ENCODE results near the gene EFCAB11. TPM values are rescaled to one million over a fixed set of nuclear protein-coding genes. Genes with fewer than 3 reads are reported as not detected.

Gene EFCAB11
- total RNA-seq, 1 experiment from 2014 or later: 18.1 TPM

DNA sequence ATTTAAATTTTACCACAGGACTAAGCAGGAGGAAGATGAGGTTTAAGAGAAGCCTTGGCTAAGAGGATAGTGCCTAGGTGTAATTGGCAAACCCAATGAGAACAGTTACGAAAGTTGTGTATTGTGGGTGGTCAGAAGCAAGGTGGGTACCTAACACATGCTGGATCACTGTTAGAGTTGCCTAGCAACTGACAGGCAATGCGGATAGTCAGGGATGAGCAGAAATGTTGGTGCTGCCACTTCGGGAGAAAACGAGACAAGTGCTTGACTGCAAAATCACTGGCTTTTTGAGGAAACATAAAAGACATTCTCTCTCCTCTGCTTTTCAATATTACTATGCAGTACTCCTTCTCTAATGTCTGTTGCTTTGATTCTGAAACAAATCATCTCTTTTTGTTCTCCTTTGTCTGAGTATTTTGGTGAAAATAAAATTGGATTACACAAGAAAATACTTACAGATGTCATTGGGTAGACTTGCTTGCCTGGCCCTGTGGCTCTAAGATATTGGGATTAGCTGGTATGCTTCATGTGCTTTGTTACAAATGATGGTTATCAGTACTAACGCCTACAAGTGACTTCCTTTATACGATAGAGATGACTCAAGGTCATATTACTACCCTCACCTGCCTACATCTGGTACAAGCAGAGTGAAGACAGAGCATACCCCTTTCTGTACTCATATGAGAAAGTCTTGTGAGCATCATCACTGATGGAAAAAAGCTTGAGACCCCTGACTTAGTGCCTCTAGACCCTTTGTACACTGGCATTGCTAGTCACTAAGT lies 49.2 kb upstream of the EFCAB11 start:
- Histone ChIP-seq H3K9ac (ENCODE audit: low read length) (no peak overlapping the region), H3K36me3 (ENCODE audit: control insufficient read depth in 1 of 2, insufficient read depth in 2 of 2, low read length in 2 of 2) (peaks cover 2 to 10% of the 10 kb centered on the region in 2 experiments; a peak in 1 of 4 replicates), H3K9me3 (ENCODE audit: control insufficient read depth in 1 of 2, insufficient read depth in 1 of 2, low read depth in 1 of 2, low read length in 2 of 2) (no peaks in the 10 kb centered on the region), H3K4me3 (replicated peaks in 1 of 2; ENCODE audit: low read depth in 1 of 2, low read length in 2 of 2) (no peak overlapping the region), H3K27me3 (ENCODE audit: insufficient read depth, low read length) (no peaks in the 10 kb centered on the region), H2AFZ (ENCODE audit: low read depth, low read length, poor library complexity, severe bottlenecking) (no peak overlapping the region), H3K27ac (ENCODE audit: low read depth, low read length) (no peak overlapping the region), H3K9me2 (ENCODE audit: insufficient read depth) (no peaks in the 10 kb centered on the region), H3K4me2 (ENCODE audit: low read length) (no peak overlapping the region), H4K20me1 (ENCODE audit: insufficient read depth) (no peaks in the 10 kb centered on the region), H3K79me2 (ENCODE audit: insufficient read depth, low read length) (no peaks in the 10 kb centered on the region), H3K4me1 (ENCODE audit: control insufficient read depth in 1 of 2, insufficient read depth in 2 of 2, low read length in 2 of 2) (no peaks in the 10 kb centered on the region)
- CTCF ChIA-PET: no interaction called here
- intact Hi-C loops (cut with micrococcal nuclease): no loop called here
- POLR2A ChIA-PET: no interaction called here
- no peak for ATAC-seq
- no TSS peak for BruUV-seq (replicated peaks)
- no peak for DNase-seq (ENCODE audit: low read depth, low spot score)
- RAD21 ChIA-PET (ENCODE audit: low non-redundant PET in 1 of 2, low total read pairs in 2 of 2, uncharacterized antibody in 2 of 2, unreplicated experiment in 2 of 2): no interaction called here
- TF ChIP-seq EGR1 (IDR thresholded peaks at IDR 0.05; ENCODE audit: low read depth) (no peak), POLR2A (IDR thresholded peaks at IDR 0.05; ENCODE audit: borderline replicate concordance, extremely low read depth, insufficient read depth, insufficient read length) (no peak)

DNA sequence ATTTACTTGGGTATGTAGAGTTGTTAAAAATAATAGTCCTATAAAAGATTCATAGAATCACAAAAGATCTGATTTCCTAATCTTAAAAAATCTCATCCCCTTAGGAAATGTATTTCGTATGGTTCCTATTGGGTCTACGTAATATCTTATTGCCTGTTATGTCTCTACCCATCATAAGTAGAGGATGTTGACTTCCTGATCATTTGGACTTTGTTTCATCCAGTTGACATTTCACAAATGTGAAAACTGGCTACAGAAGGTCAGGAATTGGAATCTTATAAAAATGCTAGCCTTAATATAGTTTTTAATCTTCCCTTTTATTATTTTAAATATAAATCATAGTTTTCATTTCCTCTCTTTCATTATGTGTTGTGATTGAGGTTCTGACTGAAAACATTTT lies 46.4 kb upstream of the EFCAB11 start:
- H3K79me2 ChIP-seq (ENCODE audit: insufficient read depth, low read length): no peaks in the 10 kb centered on the region
- H3K27ac ChIP-seq (ENCODE audit: low read depth, low read length): no peak overlapping the region
- H4K20me1 ChIP-seq (ENCODE audit: insufficient read depth): no peaks in the 10 kb centered on the region
- no peaks in the 10 kb centered on the region for H3K27me3 ChIP-seq (ENCODE audit: insufficient read depth, low read length)
- ChIA-PET POLR2A (no interaction called here), CTCF (no interaction called here), RAD21 (ENCODE audit: low non-redundant PET in 1 of 2, low total read pairs in 2 of 2, uncharacterized antibody in 2 of 2, unreplicated experiment in 2 of 2) (no interaction called here)
- H3K9ac ChIP-seq (ENCODE audit: low read length): no peak overlapping the region
- H3K9me3 ChIP-seq (ENCODE audit: control insufficient read depth in 1 of 2, insufficient read depth in 1 of 2, low read depth in 1 of 2, low read length in 2 of 2): no peaks in the 10 kb centered on the region
- intact Hi-C loops (cut with micrococcal nuclease): no loop called here
- H3K9me2 ChIP-seq (ENCODE audit: insufficient read depth): no peaks in the 10 kb centered on the region
- H3K4me1 ChIP-seq (ENCODE audit: control insufficient read depth in 1 of 2, insufficient read depth in 2 of 2, low read length in 2 of 2): no peaks in the 10 kb centered on the region
- no peak overlapping the region for H3K4me2 ChIP-seq (ENCODE audit: low read length)
- H2AFZ ChIP-seq (ENCODE audit: low read depth, low read length, poor library complexity, severe bottlenecking): no peak overlapping the region
- no peak overlapping the region for H3K4me3 ChIP-seq (replicated peaks in 1 of 2; ENCODE audit: low read depth in 1 of 2, low read length in 2 of 2)
- no peak for TF ChIP-seq RAD21 (IDR thresholded peaks at IDR 0.05; ENCODE audit: low read depth)
- TF ChIP-seq, protein P1, sequence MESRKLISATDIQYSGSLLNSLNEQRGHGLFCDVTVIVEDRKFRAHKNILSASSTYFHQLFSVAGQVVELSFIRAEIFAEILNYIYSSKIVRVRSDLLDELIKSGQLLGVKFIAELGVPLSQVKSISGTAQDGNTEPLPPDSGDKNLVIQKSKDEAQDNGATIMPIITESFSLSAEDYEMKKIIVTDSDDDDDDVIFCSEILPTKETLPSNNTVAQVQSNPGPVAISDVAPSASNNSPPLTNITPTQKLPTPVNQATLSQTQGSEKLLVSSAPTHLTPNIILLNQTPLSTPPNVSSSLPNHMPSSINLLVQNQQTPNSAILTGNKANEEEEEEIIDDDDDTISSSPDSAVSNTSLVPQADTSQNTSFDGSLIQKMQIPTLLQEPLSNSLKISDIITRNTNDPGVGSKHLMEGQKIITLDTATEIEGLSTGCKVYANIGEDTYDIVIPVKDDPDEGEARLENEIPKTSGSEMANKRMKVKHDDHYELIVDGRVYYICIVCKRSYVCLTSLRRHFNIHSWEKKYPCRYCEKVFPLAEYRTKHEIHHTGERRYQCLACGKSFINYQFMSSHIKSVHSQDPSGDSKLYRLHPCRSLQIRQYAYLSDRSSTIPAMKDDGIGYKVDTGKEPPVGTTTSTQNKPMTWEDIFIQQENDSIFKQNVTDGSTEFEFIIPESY (IDR thresholded peaks at IDR 0.05; ENCODE audit: extremely low read depth, insufficient replicate concordance, low read length): no peak
- no peak for TF ChIP-seq JUND (IDR thresholded peaks at IDR 0.05)
- no peak for TF ChIP-seq EGR1 (IDR thresholded peaks at IDR 0.05; ENCODE audit: low read depth)
- TF ChIP-seq, protein P2, sequence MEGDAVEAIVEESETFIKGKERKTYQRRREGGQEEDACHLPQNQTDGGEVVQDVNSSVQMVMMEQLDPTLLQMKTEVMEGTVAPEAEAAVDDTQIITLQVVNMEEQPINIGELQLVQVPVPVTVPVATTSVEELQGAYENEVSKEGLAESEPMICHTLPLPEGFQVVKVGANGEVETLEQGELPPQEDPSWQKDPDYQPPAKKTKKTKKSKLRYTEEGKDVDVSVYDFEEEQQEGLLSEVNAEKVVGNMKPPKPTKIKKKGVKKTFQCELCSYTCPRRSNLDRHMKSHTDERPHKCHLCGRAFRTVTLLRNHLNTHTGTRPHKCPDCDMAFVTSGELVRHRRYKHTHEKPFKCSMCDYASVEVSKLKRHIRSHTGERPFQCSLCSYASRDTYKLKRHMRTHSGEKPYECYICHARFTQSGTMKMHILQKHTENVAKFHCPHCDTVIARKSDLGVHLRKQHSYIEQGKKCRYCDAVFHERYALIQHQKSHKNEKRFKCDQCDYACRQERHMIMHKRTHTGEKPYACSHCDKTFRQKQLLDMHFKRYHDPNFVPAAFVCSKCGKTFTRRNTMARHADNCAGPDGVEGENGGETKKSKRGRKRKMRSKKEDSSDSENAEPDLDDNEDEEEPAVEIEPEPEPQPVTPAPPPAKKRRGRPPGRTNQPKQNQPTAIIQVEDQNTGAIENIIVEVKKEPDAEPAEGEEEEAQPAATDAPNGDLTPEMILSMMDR (IDR thresholded peaks at IDR 0.05 in 2 of 3, conservative IDR thresholded peaks at IDR 0.05 in 1 of 3; ENCODE audit: borderline replicate concordance in 1 of 3, insufficient read depth in 1 of 3, low read depth in 2 of 3, low read length in 2 of 3): no peak
- TF ChIP-seq POLR2AphosphoS5 (IDR thresholded peaks at IDR 0.05; ENCODE audit: low read depth, low read length): no peak
- TF ChIP-seq SP1 (IDR thresholded peaks at IDR 0.05; ENCODE audit: low read depth): no peak
- TF ChIP-seq FOSL1 (IDR thresholded peaks at IDR 0.05; ENCODE audit: low read depth): no peak
- no peak for TF ChIP-seq ZFX (IDR thresholded peaks at IDR 0.05)
- no peak for TF ChIP-seq SIN3A (IDR thresholded peaks at IDR 0.05; ENCODE audit: low read depth)
- TF ChIP-seq, protein P3, sequence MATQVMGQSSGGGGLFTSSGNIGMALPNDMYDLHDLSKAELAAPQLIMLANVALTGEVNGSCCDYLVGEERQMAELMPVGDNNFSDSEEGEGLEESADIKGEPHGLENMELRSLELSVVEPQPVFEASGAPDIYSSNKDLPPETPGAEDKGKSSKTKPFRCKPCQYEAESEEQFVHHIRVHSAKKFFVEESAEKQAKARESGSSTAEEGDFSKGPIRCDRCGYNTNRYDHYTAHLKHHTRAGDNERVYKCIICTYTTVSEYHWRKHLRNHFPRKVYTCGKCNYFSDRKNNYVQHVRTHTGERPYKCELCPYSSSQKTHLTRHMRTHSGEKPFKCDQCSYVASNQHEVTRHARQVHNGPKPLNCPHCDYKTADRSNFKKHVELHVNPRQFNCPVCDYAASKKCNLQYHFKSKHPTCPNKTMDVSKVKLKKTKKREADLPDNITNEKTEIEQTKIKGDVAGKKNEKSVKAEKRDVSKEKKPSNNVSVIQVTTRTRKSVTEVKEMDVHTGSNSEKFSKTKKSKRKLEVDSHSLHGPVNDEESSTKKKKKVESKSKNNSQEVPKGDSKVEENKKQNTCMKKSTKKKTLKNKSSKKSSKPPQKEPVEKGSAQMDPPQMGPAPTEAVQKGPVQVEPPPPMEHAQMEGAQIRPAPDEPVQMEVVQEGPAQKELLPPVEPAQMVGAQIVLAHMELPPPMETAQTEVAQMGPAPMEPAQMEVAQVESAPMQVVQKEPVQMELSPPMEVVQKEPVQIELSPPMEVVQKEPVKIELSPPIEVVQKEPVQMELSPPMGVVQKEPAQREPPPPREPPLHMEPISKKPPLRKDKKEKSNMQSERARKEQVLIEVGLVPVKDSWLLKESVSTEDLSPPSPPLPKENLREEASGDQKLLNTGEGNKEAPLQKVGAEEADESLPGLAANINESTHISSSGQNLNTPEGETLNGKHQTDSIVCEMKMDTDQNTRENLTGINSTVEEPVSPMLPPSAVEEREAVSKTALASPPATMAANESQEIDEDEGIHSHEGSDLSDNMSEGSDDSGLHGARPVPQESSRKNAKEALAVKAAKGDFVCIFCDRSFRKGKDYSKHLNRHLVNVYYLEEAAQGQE (IDR thresholded peaks at IDR 0.05; ENCODE audit: low read depth): no peak
- TF ChIP-seq YY1 (IDR thresholded peaks at IDR 0.05; ENCODE audit: extremely low read depth, insufficient replicate concordance, low read depth, low read length): no peak
- DNase-seq (ENCODE audit: low read depth, low spot score) (no peak), ATAC-seq (no peak)
- peaks cover 2 to 16% of the 10 kb centered on the region in 2 experiments; a peak in 3 of 4 replicates for H3K36me3 ChIP-seq (ENCODE audit: control insufficient read depth in 1 of 2, insufficient read depth in 2 of 2, low read length in 2 of 2)
- no TSS peak for BruUV-seq (replicated peaks)
